ENCODE results near the gene APOL1. TPM values are rescaled to one million over a fixed set of nuclear protein-coding genes. Genes with fewer than 3 reads are reported as not detected.

APOL1 gene
- total RNA-seq, 1 experiment from 2014 or later = 0.30 TPM

GRCh38 chr22:36300396-36301212 lies 47.7 kb downstream of the APOL1 start:
- Histone ChIP-seq H3K9me3 (ENCODE audit: control insufficient read depth in 1 of 2, insufficient read depth in 1 of 2, low read depth in 1 of 2, low read length in 2 of 2) (no peaks in the 10 kb centered on the region), H3K27me3 (ENCODE audit: insufficient read depth, low read length) (no peaks in the 10 kb centered on the region), H3K79me2 (ENCODE audit: insufficient read depth, low read length) (peaks cover 5% of the 10 kb centered on the region; the same call in 1 of the 2 replicates), H3K9ac (ENCODE audit: low read length) (no peak overlapping the region), H3K9me2 (ENCODE audit: insufficient read depth) (no peaks in the 10 kb centered on the region), H3K4me2 (ENCODE audit: low read length) (no peak overlapping the region), H3K27ac (ENCODE audit: low read depth, low read length) (no peak overlapping the region), H3K36me3 (ENCODE audit: control insufficient read depth in 1 of 2, insufficient read depth in 2 of 2, low read length in 2 of 2) (peaks cover 60 to 67% of the 10 kb centered on the region in 2 experiments), H4K20me1 (ENCODE audit: insufficient read depth) (no peaks in the 10 kb centered on the region; the same call in 1 of the 2 replicates), H2AFZ (ENCODE audit: low read depth, low read length, poor library complexity, severe bottlenecking) (no peak overlapping the region), H3K4me1 (ENCODE audit: control insufficient read depth in 1 of 2, insufficient read depth in 2 of 2, low read length in 2 of 2) (no peaks in the 10 kb centered on the region), H3K4me3 (replicated peaks in 1 of 2; ENCODE audit: low read depth in 1 of 2, low read length in 2 of 2) (no peak overlapping the region)
- CTCF ChIA-PET = interaction anchor here (0.7 to 3.8 kb wide), 8 partner anchors 9 to 473 kb away, joined by 3 to 28 read pairs (median 4); no protein-coding TSS in a partner anchor
- RAD21 ChIA-PET (ENCODE audit: low non-redundant PET in 1 of 2, low total read pairs in 2 of 2, uncharacterized antibody in 2 of 2, unreplicated experiment in 2 of 2) = interaction anchor here (0.9 to 2.1 kb wide), 4 partner anchors 168 to 186 kb away, joined by 3 to 16 read pairs (median 7); no protein-coding TSS in a partner anchor
- BruUV-seq (replicated peaks) = no TSS peak
- TF ChIP-seq ZNF274 (IDR thresholded peaks at IDR 0.05; ENCODE audit: low read depth, low read length) = no peak
- no peak for TF ChIP-seq POLR2A (IDR thresholded peaks at IDR 0.05; ENCODE audit: borderline replicate concordance, extremely low read depth, insufficient read depth, insufficient read length)
- TF ChIP-seq CEBPB (IDR thresholded peaks at IDR 0.05; ENCODE audit: low read depth) = no peak
- TF ChIP-seq YY1 (IDR thresholded peaks at IDR 0.05; ENCODE audit: extremely low read depth, insufficient replicate concordance, low read depth, low read length) = no peak
- TF ChIP-seq ATF3 (IDR thresholded peaks at IDR 0.05) = no peak
- TF ChIP-seq ZFX (IDR thresholded peaks at IDR 0.05) = no peak
- ATAC-seq (no peak), DNase-seq (ENCODE audit: low read depth, low spot score) (no peak)
- POLR2A ChIA-PET = interaction anchor here (0.5 to 1.1 kb wide), 2 partner anchors 70 to 175 kb away, joined by 3 to 7 read pairs; no protein-coding TSS in a partner anchor
- intact Hi-C loops (cut with micrococcal nuclease) = loop anchor here (1.0 kb wide), 1 partner anchor 170 kb away; no protein-coding TSS in a partner anchor

- Histone ChIP-seq H3K27me3 (ENCODE audit: insufficient read depth, low read length) (no peaks in the 10 kb centered on the region), H3K27ac (ENCODE audit: low read depth, low read length) (no peak overlapping the region), H3K9ac (ENCODE audit: low read length) (no peak overlapping the region), H3K9me3 (ENCODE audit: control insufficient read depth in 1 of 2, insufficient read depth in 1 of 2, low read depth in 1 of 2, low read length in 2 of 2) (no peaks in the 10 kb centered on the region), H3K9me2 (ENCODE audit: insufficient read depth) (no peaks in the 10 kb centered on the region), H3K4me2 (ENCODE audit: low read length) (no peak overlapping the region), H2AFZ (ENCODE audit: low read depth, low read length, poor library complexity, severe bottlenecking) (no peak overlapping the region), H3K4me3 (replicated peaks in 1 of 2; ENCODE audit: low read depth in 1 of 2, low read length in 2 of 2) (no peak overlapping the region), H3K4me1 (ENCODE audit: control insufficient read depth in 1 of 2, insufficient read depth in 2 of 2, low read length in 2 of 2) (no peaks in the 10 kb centered on the region), H3K79me2 (ENCODE audit: insufficient read depth, low read length) (peaks cover 4% of the 10 kb centered on the region; the same call in 1 of the 2 replicates), H4K20me1 (ENCODE audit: insufficient read depth) (no peaks in the 10 kb centered on the region; the same call in 1 of the 2 replicates), H3K36me3 (ENCODE audit: control insufficient read depth in 1 of 2, insufficient read depth in 2 of 2, low read length in 2 of 2) (peaks cover 57 to 66% of the 10 kb centered on the region in 2 experiments)
- peak; percentile 29 for DNase-seq (ENCODE audit: low read depth, low spot score)
- intact Hi-C loops (cut with micrococcal nuclease) = loop anchor here (1.0 kb wide), 1 partner anchor 169 kb away; no protein-coding TSS in a partner anchor
- TF ChIP-seq CTCF (IDR thresholded peaks at IDR 0.05 in 2 of 3, conservative IDR thresholded peaks at IDR 0.05 in 1 of 3; ENCODE audit: borderline replicate concordance in 1 of 3, insufficient read depth in 1 of 3, low read depth in 2 of 3, low read length in 2 of 3) = peak; percentile 70 to 95 (median 95); a peak in 5 of 6 replicates
- TF ChIP-seq RAD21 (IDR thresholded peaks at IDR 0.05; ENCODE audit: low read depth) = peak; percentile 91
- no peak for TF ChIP-seq CBX3 (IDR thresholded peaks at IDR 0.05; ENCODE audit: low read depth)
- TF ChIP-seq POLR2AphosphoS5 (IDR thresholded peaks at IDR 0.05; ENCODE audit: low read depth, low read length) = no peak
- no peak for TF ChIP-seq ZNF274 (IDR thresholded peaks at IDR 0.05; ENCODE audit: low read depth, low read length)
- TF ChIP-seq ZBTB33 (IDR thresholded peaks at IDR 0.05; ENCODE audit: extremely low read depth, insufficient replicate concordance, low read length) = no peak
- no peak for TF ChIP-seq CEBPB (IDR thresholded peaks at IDR 0.05; ENCODE audit: low read depth)
- TF ChIP-seq ZFX (IDR thresholded peaks at IDR 0.05) = no peak
- no peak for TF ChIP-seq EZH2 (IDR thresholded peaks at IDR 0.05)
- peak; percentile 87 for ATAC-seq
- ChIA-PET CTCF (interaction anchor here (0.7 to 3.8 kb wide), 9 partner anchors 15 to 472 kb away, joined by 3 to 28 read pairs (median 4); partner anchors contain the start of gene TXN2), POLR2A (interaction anchor here (0.5 to 1.1 kb wide), 2 partner anchors 69 to 174 kb away, joined by 3 to 7 read pairs; no protein-coding TSS in a partner anchor), RAD21 (ENCODE audit: low non-redundant PET in 1 of 2, low total read pairs in 2 of 2, uncharacterized antibody in 2 of 2, unreplicated experiment in 2 of 2) (interaction anchor here (0.9 to 2.1 kb wide), 4 partner anchors 167 to 185 kb away, joined by 3 to 16 read pairs (median 7); no protein-coding TSS in a partner anchor)
- BruUV-seq (replicated peaks) = no TSS peak
These were observed 48.5 kb downstream of the APOL1 start for GRCh38 chr22:36301384-36301828.

Data from HCT116 (cell line).